HEK293T (cell line): ENCODE data around the gene ARL15.

Source experiments
- CTCF ChIA-PET: fragments of 350-600 bp; formaldehyde crosslinking; extraction: SDS; loops from one replicate; lab custom pipeline; 2021; ENCODE audit warnings: antibody characterized with exemption, inconsistent platforms; lab: Yijun Ruan, JAX
- POLR2A ChIA-PET: fragments of 350-600 bp; formaldehyde crosslinking; extraction: SDS; loops from one replicate; lab custom pipeline; 2020; ENCODE audit warnings: antibody characterized with exemption, inconsistent platforms; lab: Yijun Ruan, JAX
- DNase-seq: peaks from one replicate; pipeline ENCODE4 v3.0.0; 2012; ENCODE audit warnings: mixed read lengths; ENCODE audit errors: extremely low spot score
- ARNT ChIP-seq: fragments of 450-650 bp; IDR thresholded peaks from 2 replicates; pipeline ENCODE4 v1.6.1; 2017; ENCODE audit warnings: mild to moderate bottlenecking
- BHLHE40 ChIP-seq: fragments of 450-650 bp; IDR thresholded peaks from 2 replicates; pipeline ENCODE4 v1.6.1; 2016; ENCODE audit warnings: mild to moderate bottlenecking, moderate library complexity, borderline replicate concordance
- CTBP1 ChIP-seq: fragments of 450-650 bp; IDR thresholded peaks from 2 replicates; pipeline ENCODE4 v1.6.1; 2016; ENCODE audit warnings: borderline replicate concordance
- ELF4 ChIP-seq: fragments of 450-650 bp; IDR thresholded peaks from 2 replicates; pipeline ENCODE4 v1.6.1; 2017; ENCODE audit warnings: antibody characterized with exemption
- FOXA1 ChIP-seq: fragments of 450-650 bp; IDR thresholded peaks from 2 replicates; pipeline ENCODE4 v1.6.1; 2016; ENCODE audit warnings: mild to moderate bottlenecking
- FOXK2 ChIP-seq: fragments of 450-650 bp; IDR thresholded peaks from 2 replicates; pipeline ENCODE4 v1.6.1; 2016; ENCODE audit warnings: mild to moderate bottlenecking
- FOXM1 ChIP-seq: fragments of 450-650 bp; IDR thresholded peaks from 2 replicates; pipeline ENCODE4 v1.6.1; 2017; ENCODE audit warnings: mild to moderate bottlenecking, borderline replicate concordance
- HDGF ChIP-seq: fragments of 450-650 bp; IDR thresholded peaks from 2 replicates; pipeline ENCODE4 v1.6.1; 2017; ENCODE audit warnings: antibody characterized with exemption, borderline replicate concordance
- L3MBTL2 ChIP-seq: fragments of 450-650 bp; conservative IDR thresholded peaks from 2 replicates; pipeline ENCODE4 v1.6.1; 2016; ENCODE audit warnings: mild to moderate bottlenecking
- LEF1 ChIP-seq: fragments of 450-650 bp; IDR thresholded peaks from 2 replicates; pipeline ENCODE4 v1.6.1; 2017; ENCODE audit warnings: mild to moderate bottlenecking, borderline replicate concordance
- NFRKB ChIP-seq: fragments of 450-650 bp; IDR thresholded peaks from 2 replicates; pipeline ENCODE4 v1.6.1; 2016; ENCODE audit warnings: mild to moderate bottlenecking, moderate library complexity
- PKNOX1 ChIP-seq: fragments of 450-650 bp; IDR thresholded peaks from 2 replicates; pipeline ENCODE4 v1.6.1; 2016
- SP1 ChIP-seq: fragments of 450-650 bp; IDR thresholded peaks from 2 replicates; pipeline ENCODE4 v1.6.1; 2017
- SUZ12 ChIP-seq: fragments of 450-650 bp; IDR thresholded peaks from 2 replicates; pipeline ENCODE4 v1.6.1; 2016; ENCODE audit warnings: mild to moderate bottlenecking
- TARDBP ChIP-seq: fragments of 450-650 bp; IDR thresholded peaks from 2 replicates; pipeline ENCODE4 v1.6.1; 2016
- ZNF384 ChIP-seq: fragments of 450-650 bp; IDR thresholded peaks from 2 replicates; pipeline ENCODE4 v1.6.1; 2016

The ARL15 gene

GRCh38 chr5:53929152-53929551, 381.2 kb downstream of the ARL15 start:
- TF ChIP-seq SUZ12 (no peak), FOXM1 (no peak), PKNOX1 (no peak), TARDBP (no peak), FOXA1 (no peak), FOXK2 (no peak), ZNF384 (no peak), L3MBTL2 (no peak), HDGF (no peak), NFRKB (no peak), SP1 (no peak)
- ChIA-PET POLR2A (no interaction called here), CTCF (interaction anchor here (0.6 kb wide), 1 partner anchor 16 kb away, joined by 3 read pairs; no protein-coding TSS in a partner anchor)

GRCh38 chr5:53928641-53929040, 381.7 kb downstream of the ARL15 start:
- CTCF ChIA-PET = no interaction called here
- POLR2A ChIA-PET = no interaction called here
- DNase-seq = no peak
- no peak for TF ChIP-seq HDGF
- no peak for TF ChIP-seq FOXK2
- TF ChIP-seq LEF1 = no peak
- TF ChIP-seq SP1 = no peak
- no peak for TF ChIP-seq ARNT
- no peak for TF ChIP-seq L3MBTL2
- no peak for TF ChIP-seq ELF4
- no peak for TF ChIP-seq PKNOX1
- no peak for TF ChIP-seq FOXA1
- TF ChIP-seq NFRKB = no peak
- TF ChIP-seq ZNF384 = no peak
- TF ChIP-seq BHLHE40 = no peak
- TF ChIP-seq FOXM1 = no peak
- TF ChIP-seq SUZ12 = no peak
- no peak for TF ChIP-seq CTBP1
- no peak for TF ChIP-seq TARDBP

More at GRCh38 chr5:53929152-53929551, 381.2 kb downstream of the ARL15 start:
- no peak for DNase-seq

GRCh38 chr5:53927668-53928247, 382.6 kb downstream of the ARL15 start:
- TF ChIP-seq NFRKB (no peak), LEF1 (no peak), PKNOX1 (0 out of 2 replicates have a peak, but pooled peaks have one; percentile 28), L3MBTL2 (no peak)
- no peak for DNase-seq
- CTCF ChIA-PET = no interaction called here
- POLR2A ChIA-PET = no interaction called here

- no peak for DNase-seq
- TF ChIP-seq ARNT (no peak), HDGF (no peak), FOXA1 (no peak), PKNOX1 (no peak), BHLHE40 (no peak), NFRKB (no peak), TARDBP (no peak), FOXK2 (no peak)
- ChIA-PET POLR2A (no interaction called here), CTCF (no interaction called here)
Measured at GRCh38 chr5:53926026-53926425, 384.3 kb downstream of the ARL15 start.

GRCh38 chr5:53924392-53924791, 386.0 kb downstream of the ARL15 start:
- CTCF ChIA-PET = no interaction called here
- POLR2A ChIA-PET = no interaction called here
- no peak for DNase-seq
- TF ChIP-seq ARNT (no peak), LEF1 (no peak), FOXA1 (no peak), SUZ12 (no peak), SP1 (no peak), L3MBTL2 (no peak), FOXM1 (no peak), PKNOX1 (no peak), HDGF (no peak), CTBP1 (no peak)

GRCh38 chr5:53923961-53924360, 386.4 kb downstream of the ARL15 start:
- CTCF ChIA-PET = interaction anchor here (0.6 kb wide), 1 partner anchor 30 kb away, joined by 3 read pairs; no protein-coding TSS in a partner anchor
- POLR2A ChIA-PET = no interaction called here

More at GRCh38 chr5:53923961-53924360, 386.4 kb downstream of the ARL15 start:
- no peak for DNase-seq
- no peak for TF ChIP-seq SUZ12
